ENCODE measurements around the gene GAA.

- TF ChIP-seq CTCF (IDR thresholded peaks at IDR 0.05; ENCODE audit: insufficient read depth, low read depth, low read length) (no peak), EZH2 (IDR thresholded peaks at IDR 0.05; ENCODE audit: insufficient read depth, low read length) (no peak)
These were observed 49.7 kb upstream of the GAA start for GRCh38 chr17:80051681-80052080.
